ENCODE measurements around the gene TSPAN7. TPM values are rescaled to one million over a fixed set of nuclear protein-coding genes. Genes with fewer than 3 reads are reported as not detected.

Gene TSPAN7
- total and polyA plus RNA-seq, 2 experiments from 2014 or later: 12.4 to 17.2 TPM

- H3K27me3 ChIP-seq: no peaks in the 10 kb centered on the region
- H3K4me2 ChIP-seq: no peak overlapping the region
- TF ChIP-seq, protein P1, sequence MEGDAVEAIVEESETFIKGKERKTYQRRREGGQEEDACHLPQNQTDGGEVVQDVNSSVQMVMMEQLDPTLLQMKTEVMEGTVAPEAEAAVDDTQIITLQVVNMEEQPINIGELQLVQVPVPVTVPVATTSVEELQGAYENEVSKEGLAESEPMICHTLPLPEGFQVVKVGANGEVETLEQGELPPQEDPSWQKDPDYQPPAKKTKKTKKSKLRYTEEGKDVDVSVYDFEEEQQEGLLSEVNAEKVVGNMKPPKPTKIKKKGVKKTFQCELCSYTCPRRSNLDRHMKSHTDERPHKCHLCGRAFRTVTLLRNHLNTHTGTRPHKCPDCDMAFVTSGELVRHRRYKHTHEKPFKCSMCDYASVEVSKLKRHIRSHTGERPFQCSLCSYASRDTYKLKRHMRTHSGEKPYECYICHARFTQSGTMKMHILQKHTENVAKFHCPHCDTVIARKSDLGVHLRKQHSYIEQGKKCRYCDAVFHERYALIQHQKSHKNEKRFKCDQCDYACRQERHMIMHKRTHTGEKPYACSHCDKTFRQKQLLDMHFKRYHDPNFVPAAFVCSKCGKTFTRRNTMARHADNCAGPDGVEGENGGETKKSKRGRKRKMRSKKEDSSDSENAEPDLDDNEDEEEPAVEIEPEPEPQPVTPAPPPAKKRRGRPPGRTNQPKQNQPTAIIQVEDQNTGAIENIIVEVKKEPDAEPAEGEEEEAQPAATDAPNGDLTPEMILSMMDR (IDR thresholded peaks at IDR 0.05; ENCODE audit: poor library complexity): no peak
- TF ChIP-seq EZH2phosphoT487 (IDR thresholded peaks at IDR 0.05; ENCODE audit: low read depth, severe bottlenecking, unreplicated experiment) (no peak), EZH2 (IDR thresholded peaks at IDR 0.05; ENCODE audit: borderline replicate concordance) (no peak)
- H2AFZ ChIP-seq: no peak overlapping the region
- no peak overlapping the region for H3K4me3 ChIP-seq
- no peaks in the 10 kb centered on the region for H3K9me2 ChIP-seq (replicated peaks; ENCODE audit: insufficient read depth)
- no peaks in the 10 kb centered on the region for H3K4me1 ChIP-seq (ENCODE audit: insufficient read depth)
- WGBS (ENCODE audit: low lambda C conversion rate, missing lambda C conversion rate): 32% methylated on average over 3 of the region's 3 CpGs
- no peak overlapping the region for H3K27ac ChIP-seq
- H3K9me3 ChIP-seq (ENCODE audit: low read depth): no peaks in the 10 kb centered on the region
- no peaks in the 10 kb centered on the region for H3K79me2 ChIP-seq
- H3K36me3 ChIP-seq (replicated peaks; ENCODE audit: insufficient read depth, low read depth): no peaks in the 10 kb centered on the region
- no peaks in the 10 kb centered on the region for H4K20me1 ChIP-seq (ENCODE audit: insufficient read depth, poor library complexity, severe bottlenecking)
- no peak for DNase-seq (ENCODE audit: low spot score)
Measured at GRCh38 chrX:38599796-38600755, 38.7 kb downstream of the TSPAN7 start.

DNA sequence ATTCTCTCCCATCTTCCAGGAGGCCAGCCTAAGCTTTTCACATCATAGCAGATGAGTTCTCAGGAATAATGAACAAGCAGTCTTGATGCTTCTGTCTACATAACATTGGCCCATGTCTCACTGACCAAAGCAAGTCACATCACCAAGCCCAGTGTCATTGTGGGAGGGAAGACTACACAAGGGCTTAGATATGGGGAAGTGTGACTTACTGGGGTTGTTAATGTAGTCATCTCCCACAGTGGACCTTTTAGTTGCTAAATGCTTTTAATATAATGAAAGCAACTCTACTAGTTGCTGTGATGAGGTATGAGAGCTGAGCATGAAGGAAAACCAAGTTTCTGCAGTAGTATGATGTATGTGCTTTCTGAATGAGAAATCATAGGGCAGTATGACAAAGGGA lies 40.5 kb downstream of the TSPAN7 start:
- Histone ChIP-seq H3K9me2 (replicated peaks; ENCODE audit: insufficient read depth) (no peaks in the 10 kb centered on the region), H3K9me3 (ENCODE audit: low read depth) (no peaks in the 10 kb centered on the region), H2AFZ (no peak overlapping the region), H3K27ac (no peak overlapping the region), H3K4me3 (no peak overlapping the region), H3K36me3 (replicated peaks; ENCODE audit: insufficient read depth, low read depth) (no peaks in the 10 kb centered on the region), H3K79me2 (no peaks in the 10 kb centered on the region), H4K20me1 (ENCODE audit: insufficient read depth, poor library complexity, severe bottlenecking) (no peaks in the 10 kb centered on the region), H3K4me1 (ENCODE audit: insufficient read depth) (no peaks in the 10 kb centered on the region), H3K27me3 (no peaks in the 10 kb centered on the region), H3K4me2 (no peak overlapping the region)
- DNase-seq (ENCODE audit: low spot score): no peak
- no peak for TF ChIP-seq EZH2phosphoT487 (IDR thresholded peaks at IDR 0.05; ENCODE audit: low read depth, severe bottlenecking, unreplicated experiment)
- TF ChIP-seq, protein P1 (IDR thresholded peaks at IDR 0.05; ENCODE audit: poor library complexity): no peak
- TF ChIP-seq EZH2 (IDR thresholded peaks at IDR 0.05; ENCODE audit: borderline replicate concordance): no peak

DNA sequence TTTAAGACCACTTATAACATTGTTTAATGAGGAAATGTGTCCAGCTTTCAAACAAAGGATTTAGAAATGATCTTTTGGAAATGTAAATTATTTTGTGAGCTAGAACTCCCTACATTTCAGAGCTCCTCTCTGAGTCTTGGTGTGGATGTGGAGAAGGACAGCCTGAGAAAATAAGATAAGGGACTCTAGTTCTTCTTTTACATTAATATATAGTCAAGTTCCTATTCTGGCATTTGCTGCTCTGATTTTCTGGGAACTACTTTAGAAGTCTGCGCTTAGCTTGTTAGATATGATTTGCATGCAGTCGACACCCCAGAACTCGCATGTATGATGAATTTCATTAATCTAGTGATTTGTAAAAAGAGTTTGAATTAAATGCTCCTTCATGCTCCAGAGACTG lies 45.5 kb downstream of the TSPAN7 start:
- Histone ChIP-seq H3K27me3 (no peaks in the 10 kb centered on the region), H3K4me1 (ENCODE audit: insufficient read depth) (no peaks in the 10 kb centered on the region), H3K4me2 (no peak overlapping the region), H3K9me2 (replicated peaks; ENCODE audit: insufficient read depth) (no peaks in the 10 kb centered on the region), H4K20me1 (ENCODE audit: insufficient read depth, poor library complexity, severe bottlenecking) (no peaks in the 10 kb centered on the region), H3K79me2 (no peaks in the 10 kb centered on the region), H3K36me3 (replicated peaks; ENCODE audit: insufficient read depth, low read depth) (no peaks in the 10 kb centered on the region), H3K9me3 (ENCODE audit: low read depth) (no peaks in the 10 kb centered on the region), H3K27ac (no peak overlapping the region), H2AFZ (no peak overlapping the region), H3K4me3 (no peak overlapping the region)
- no peak for DNase-seq (ENCODE audit: low spot score)
- 89% methylated on average over 3 of the region's 3 CpGs for WGBS (ENCODE audit: low lambda C conversion rate, missing lambda C conversion rate)
- TF ChIP-seq EZH2 (IDR thresholded peaks at IDR 0.05; ENCODE audit: borderline replicate concordance) (no peak), EZH2phosphoT487 (IDR thresholded peaks at IDR 0.05; ENCODE audit: low read depth, severe bottlenecking, unreplicated experiment) (no peak)
- TF ChIP-seq, protein P1 (IDR thresholded peaks at IDR 0.05; ENCODE audit: poor library complexity): no peak
